ENCODE data around the gene C11orf68.

- no peak for TF ChIP-seq POLR2AphosphoS5 (IDR thresholded peaks at IDR 0.05; ENCODE audit: low read depth, low read length)
- TF ChIP-seq CTCF (IDR thresholded peaks at IDR 0.05; ENCODE audit: control extremely low read depth in 1 of 3, insufficient read depth in 1 of 3, low read depth in 1 of 3, low read length in 3 of 3): no peak
- no peak for TF ChIP-seq RBBP5 (IDR thresholded peaks at IDR 0.05; ENCODE audit: borderline replicate concordance, low read depth, low read length)
- TF ChIP-seq PHF8 (conservative IDR thresholded peaks at IDR 0.05; ENCODE audit: low read depth, low read length): no peak
- TF ChIP-seq GTF2F1 (IDR thresholded peaks at IDR 0.05; ENCODE audit: borderline replicate concordance, low read depth, low read length): no peak
- TF ChIP-seq POLR2A (IDR thresholded peaks at IDR 0.05; ENCODE audit: control extremely low read depth in 1 of 2, low read depth in 2 of 2, low read length in 2 of 2): no peak
- no peak for TF ChIP-seq ATF2 (IDR thresholded peaks at IDR 0.05; ENCODE audit: low read length)
- TF ChIP-seq CREB1 (IDR thresholded peaks at IDR 0.05): no peak
- no peak for TF ChIP-seq ATF3 (IDR thresholded peaks at IDR 0.05; ENCODE audit: insufficient read depth, low read depth, low read length)
- TF ChIP-seq MAX (IDR thresholded peaks at IDR 0.05): no peak
- no peak for TF ChIP-seq HDAC6 (IDR thresholded peaks at IDR 0.05; ENCODE audit: low read depth, low read length)
- TF ChIP-seq JUND (IDR thresholded peaks at IDR 0.05; ENCODE audit: low read length): no peak
- no peak for TF ChIP-seq SIN3A (conservative IDR thresholded peaks at IDR 0.05 in 1 of 2, IDR thresholded peaks at IDR 0.05 in 1 of 2; ENCODE audit: low read depth in 1 of 2, low read length in 2 of 2)
Measured at GRCh38 chr11:65960824-65961266, 42.0 kb upstream of the C11orf68 start.
